Suprapubic skin (tissue), 4 donors: Measurements from ENCODE around the gene CAPS.

Experiments
- CTCF ChIP-seq, 2 donors: fragments of 200-600 bp in 1 of 2; fragments of 450-650 bp in 1 of 2; sonication (generic) in 1 of 2; IDR thresholded peaks; one replicate each; pipeline ENCODE4 v1.5.1; 2016 to 2019; ENCODE audit warnings: antibody characterized with exemption in 2 of 2, mild to moderate bottlenecking in 1 of 2, moderate library complexity in 1 of 2
- EP300 ChIP-seq: sonication (generic); formaldehyde crosslinking; IDR thresholded peaks from one replicate; pipeline ENCODE4 v1.6.1; 2017; ENCODE audit warnings: antibody characterized with exemption
- POLR2A ChIP-seq, 2 donors: fragments of 450-650 bp; IDR thresholded peaks; one replicate each; pipeline ENCODE4 v1.6.1; 2017; ENCODE audit warnings: antibody characterized with exemption in 2 of 2, mild to moderate bottlenecking in 2 of 2, moderate library complexity in 2 of 2
- POLR2AphosphoS5 ChIP-seq, 3 donors: sonication (generic); formaldehyde crosslinking; IDR thresholded peaks; one replicate each; pipeline ENCODE4 v1.6.1; 2017; ENCODE audit warnings: antibody characterized with exemption in 3 of 3

GRCh38 chr19:5880196-5880595, 33.9 kb upstream of the CAPS start:
- no peak for TF ChIP-seq POLR2A (IDR thresholded peaks at IDR 0.05)
- TF ChIP-seq CTCF (IDR thresholded peaks at IDR 0.05), result no peak
- no peak for TF ChIP-seq POLR2AphosphoS5 (IDR thresholded peaks at IDR 0.05)
- TF ChIP-seq EP300, result no peak
